Smooth muscle cell of the brain vasculature (primary cell): ENCODE measurements around the gene HAT1.

ENCODE experiments used
- DNase-seq: peaks from one replicate; pipeline ENCODE4 v3.0.0-alpha.2; 2012; ENCODE audit warnings: low read depth, low spot score

HAT1 gene

GRCh38 chr2:171913517-171913916, 8.7 kb upstream of the HAT1 start:
- DNase-seq: no peak

- DNase-seq: no peak
These were observed 2.8 kb upstream of the HAT1 start for GRCh38 chr2:171919453-171919852.

- no peak for DNase-seq
These were observed 361 bp upstream of the HAT1 start for GRCh38 chr2:171921970-171922229.

- no peak for DNase-seq
These were observed 945 bp downstream of the HAT1 start for GRCh38 chr2:171923206-171923605.

GRCh38 chr2:171924170-171924942, 2.1 kb downstream of the HAT1 start:
- no peak for DNase-seq

- no peak for DNase-seq
These were observed 8.1 kb downstream of the HAT1 start for GRCh38 chr2:171930385-171930784.

- DNase-seq: no peak
These were observed 16.9 kb downstream of the HAT1 start for GRCh38 chr2:171939058-171939742.

GRCh38 chr2:171939743-171940071, 17.4 kb downstream of the HAT1 start:
- DNase-seq: no peak

- DNase-seq: no peak
These were observed 19.0 kb downstream of the HAT1 start for GRCh38 chr2:171941316-171941699.

- DNase-seq: no peak
These were observed 21.6 kb downstream of the HAT1 start for GRCh38 chr2:171943869-171944268.

GRCh38 chr2:171952276-171952675, 30.0 kb downstream of the HAT1 start:
- no peak for DNase-seq

GRCh38 chr2:171952748-171953147, 30.5 kb downstream of the HAT1 start:
- DNase-seq: no peak

- DNase-seq: no peak
These were observed 34.0 kb downstream of the HAT1 start for GRCh38 chr2:171956135-171956825.

- no peak for DNase-seq
These were observed 34.8 kb downstream of the HAT1 start for GRCh38 chr2:171957061-171957460.

GRCh38 chr2:171958475-171958874, 36.2 kb downstream of the HAT1 start:
- no peak for DNase-seq

GRCh38 chr2:171959998-171960397, 37.7 kb downstream of the HAT1 start:
- DNase-seq: no peak

GRCh38 chr2:171960570-171960969, 38.3 kb downstream of the HAT1 start:
- DNase-seq: no peak

- no peak for DNase-seq
These were observed 40.9 kb downstream of the HAT1 start for GRCh38 chr2:171963198-171963597.

GRCh38 chr2:171964308-171964707, 42.0 kb downstream of the HAT1 start:
- no peak for DNase-seq

- DNase-seq: no peak
These were observed 43.0 kb downstream of the HAT1 start for GRCh38 chr2:171965238-171965637.

GRCh38 chr2:171965661-171966060, 43.4 kb downstream of the HAT1 start:
- no peak for DNase-seq

GRCh38 chr2:171966235-171966634, 44.0 kb downstream of the HAT1 start:
- no peak for DNase-seq

GRCh38 chr2:171966688-171967087, 44.4 kb downstream of the HAT1 start:
- no peak for DNase-seq
